ENCODE measurements around the gene BCAS4. TPM values are rescaled to one million over a fixed set of nuclear protein-coding genes. Genes with fewer than 3 reads are reported as not detected.
A peak's percentile ranks its signal among the peaks of the same experiment; 100 is the strongest.

The BCAS4 gene
- total and polyA plus RNA-seq, 3 experiments from 2014 or later, result 23.3 to 29.3 (median 25.0) TPM

GRCh38 chr20:50848341-50848808, 53.5 kb downstream of the BCAS4 start:
- H3K4me3 Mint-ChIP-seq, result peak overlapping the region in 1 of 7 donors; percentile 62
- no peaks in the 10 kb centered on the region for H3K27me3 Mint-ChIP-seq
- H3K4me3 ChIP-seq (ENCODE audit: low read length), result no peak overlapping the region
- peak overlapping the region in 2 of 8 donors; percentile 51 to 87 for H3K27ac Mint-ChIP-seq
- peaks cover 0 to 44% (median 3%) of the 10 kb centered on the region in 3 donors for H3K36me3 Mint-ChIP-seq
- ChIA-PET CTCF (interaction anchor here (0.7 kb wide), 1 partner anchor 64 kb away, joined by 3 read pairs; no protein-coding TSS in a partner anchor), POLR2A (interaction anchor here (0.7 kb wide), 1 partner anchor 30 kb away, joined by 3 read pairs; no protein-coding TSS in a partner anchor)
- H3K9me3 Mint-ChIP-seq, result no peaks in the 10 kb centered on the region
- no peaks in the 10 kb centered on the region for H3K4me1 ChIP-seq (ENCODE audit: insufficient read depth, low read length)
- peaks cover 14 to 55% (median 14%) of the 10 kb centered on the region in 3 donors for H3K4me1 Mint-ChIP-seq
- DNase-seq, result no peak
- peaks cover 8% of the 10 kb centered on the region for H3K36me3 ChIP-seq (ENCODE audit: insufficient read depth, low read length)
- no peaks in the 10 kb centered on the region for H3K27me3 ChIP-seq (ENCODE audit: insufficient read depth, low read length, poor library complexity, severe bottlenecking)
- H3K9me3 ChIP-seq (ENCODE audit: low read length), result no peaks in the 10 kb centered on the region
- no peak overlapping the region for H3K27ac ChIP-seq (ENCODE audit: low read depth, low read length)

GRCh38 chr20:50848846-50849673, 54.2 kb downstream of the BCAS4 start:
- Mint-ChIP-seq H3K9me3 (no peaks in the 10 kb centered on the region), H3K4me1 (peaks cover 14 to 49% (median 14%) of the 10 kb centered on the region in 3 donors), H3K27ac (peak overlapping the region in 4 of 8 donors; percentile 26 to 54 (median 39)), H3K36me3 (peaks cover 0 to 38% (median 3%) of the 10 kb centered on the region in 3 donors), H3K4me3 (peak overlapping the region in 1 of 7 donors; percentile 7), H3K27me3 (no peaks in the 10 kb centered on the region)
- DNase-seq, result no peak
- no peaks in the 10 kb centered on the region for H3K9me3 ChIP-seq (ENCODE audit: low read length)
- no peak overlapping the region for H3K4me3 ChIP-seq (ENCODE audit: low read length)
- ChIA-PET CTCF (interaction anchor here (0.7 kb wide), 1 partner anchor 65 kb away, joined by 3 read pairs; no protein-coding TSS in a partner anchor), POLR2A (interaction anchor here (0.7 kb wide), 1 partner anchor 30 kb away, joined by 3 read pairs; no protein-coding TSS in a partner anchor)
- no peaks in the 10 kb centered on the region for H3K4me1 ChIP-seq (ENCODE audit: insufficient read depth, low read length)
- peaks cover under 1% of the 10 kb centered on the region for H3K36me3 ChIP-seq (ENCODE audit: insufficient read depth, low read length)
- no peaks in the 10 kb centered on the region for H3K27me3 ChIP-seq (ENCODE audit: insufficient read depth, low read length, poor library complexity, severe bottlenecking)
- H3K27ac ChIP-seq (ENCODE audit: low read depth, low read length), result no peak overlapping the region

DNA sequence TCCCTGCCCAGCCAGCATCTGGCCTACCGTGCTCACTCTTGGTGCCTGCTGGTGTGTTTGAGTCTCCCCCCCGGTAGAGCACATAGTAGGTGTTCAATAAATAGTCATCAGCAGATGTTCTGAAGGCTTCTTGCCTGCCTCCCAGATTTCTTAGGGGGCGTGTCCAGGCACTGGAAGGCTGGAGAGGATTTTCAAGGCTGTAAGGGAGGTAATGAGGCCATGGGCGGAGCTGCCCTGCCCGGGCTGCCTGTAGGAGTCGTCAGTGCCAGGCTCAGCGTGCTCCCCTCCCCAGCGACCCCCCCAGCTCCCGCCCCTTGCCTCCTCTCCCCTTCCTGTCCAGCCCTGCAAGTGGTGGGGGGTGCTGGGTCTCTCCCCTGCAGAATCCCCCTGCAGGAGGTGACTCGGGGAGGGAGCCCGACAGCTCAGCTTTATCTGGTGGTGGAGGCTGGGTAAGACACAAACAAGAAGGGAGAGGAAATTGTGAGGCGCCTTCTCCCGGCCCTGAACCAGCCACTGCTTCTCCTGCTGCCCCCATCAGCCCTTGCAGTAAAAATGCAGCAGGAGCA, 55.9 kb downstream of the BCAS4 start:
- ChIA-PET POLR2A (interaction anchor here (1.1 kb wide), 1 partner anchor 79 kb away, joined by 7 read pairs; no protein-coding TSS in a partner anchor), CTCF (no interaction called here)
- Mint-ChIP-seq H3K27me3 (no peaks in the 10 kb centered on the region), H3K36me3 (peaks cover 0 to 43% (median 3%) of the 10 kb centered on the region in 3 donors), H3K4me1 (peaks cover 4 to 42% (median 6%) of the 10 kb centered on the region in 3 donors), H3K9me3 (no peaks in the 10 kb centered on the region), H3K4me3 (peak overlapping the region in 1 of 7 donors; percentile 23), H3K27ac (peak overlapping the region in 2 of 8 donors; percentile 5 to 85)
- no peaks in the 10 kb centered on the region for H3K27me3 ChIP-seq (ENCODE audit: insufficient read depth, low read length, poor library complexity, severe bottlenecking)
- no peaks in the 10 kb centered on the region for H3K36me3 ChIP-seq (ENCODE audit: insufficient read depth, low read length)
- no peaks in the 10 kb centered on the region for H3K4me1 ChIP-seq (ENCODE audit: insufficient read depth, low read length)
- H3K4me3 ChIP-seq (ENCODE audit: low read length), result no peak overlapping the region
- no peak overlapping the region for H3K27ac ChIP-seq (ENCODE audit: low read depth, low read length)
- H3K9me3 ChIP-seq (ENCODE audit: low read length), result no peaks in the 10 kb centered on the region
- no peak for DNase-seq

DNA sequence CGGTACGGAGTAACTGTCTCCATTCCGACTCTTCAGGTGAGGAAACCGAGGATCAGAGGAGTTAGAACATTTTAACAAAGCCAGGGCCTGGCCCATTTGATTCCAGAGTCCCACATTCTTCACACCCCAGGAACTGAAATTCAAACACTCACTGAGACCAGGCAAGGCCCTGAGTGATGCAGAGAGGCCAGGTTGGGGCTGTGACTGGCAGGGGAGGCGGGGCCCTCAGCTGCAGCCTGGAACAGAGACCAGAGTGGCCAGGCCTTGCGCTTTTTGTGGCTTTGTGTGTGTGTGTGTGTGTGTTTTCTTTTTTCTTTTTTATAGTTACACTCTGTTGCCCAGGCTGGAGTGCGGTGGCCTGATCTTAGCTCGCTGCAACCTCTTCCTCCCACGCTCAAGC, 57.2 kb downstream of the BCAS4 start:
- Histone ChIP-seq H3K4me1 (ENCODE audit: insufficient read depth, low read length) (no peaks in the 10 kb centered on the region), H3K27me3 (ENCODE audit: insufficient read depth, low read length, poor library complexity, severe bottlenecking) (no peaks in the 10 kb centered on the region), H3K9me3 (ENCODE audit: low read length) (no peaks in the 10 kb centered on the region), H3K36me3 (ENCODE audit: insufficient read depth, low read length) (no peaks in the 10 kb centered on the region), H3K27ac (ENCODE audit: low read depth, low read length) (no peak overlapping the region), H3K4me3 (ENCODE audit: low read length) (no peak overlapping the region)
- CTCF ChIA-PET, result no interaction called here
- no peak overlapping the region for H3K4me3 Mint-ChIP-seq
- DNase-seq, result no peak
- POLR2A ChIA-PET, result no interaction called here
- peak overlapping the region in 2 of 8 donors; percentile 15 to 82 for H3K27ac Mint-ChIP-seq
- H3K9me3 Mint-ChIP-seq, result no peaks in the 10 kb centered on the region
- peaks cover 4 to 42% (median 4%) of the 10 kb centered on the region in 3 donors for H3K4me1 Mint-ChIP-seq
- H3K27me3 Mint-ChIP-seq, result no peaks in the 10 kb centered on the region
- H3K36me3 Mint-ChIP-seq, result peaks cover 0 to 48% (median 2%) of the 10 kb centered on the region in 3 donors

DNA sequence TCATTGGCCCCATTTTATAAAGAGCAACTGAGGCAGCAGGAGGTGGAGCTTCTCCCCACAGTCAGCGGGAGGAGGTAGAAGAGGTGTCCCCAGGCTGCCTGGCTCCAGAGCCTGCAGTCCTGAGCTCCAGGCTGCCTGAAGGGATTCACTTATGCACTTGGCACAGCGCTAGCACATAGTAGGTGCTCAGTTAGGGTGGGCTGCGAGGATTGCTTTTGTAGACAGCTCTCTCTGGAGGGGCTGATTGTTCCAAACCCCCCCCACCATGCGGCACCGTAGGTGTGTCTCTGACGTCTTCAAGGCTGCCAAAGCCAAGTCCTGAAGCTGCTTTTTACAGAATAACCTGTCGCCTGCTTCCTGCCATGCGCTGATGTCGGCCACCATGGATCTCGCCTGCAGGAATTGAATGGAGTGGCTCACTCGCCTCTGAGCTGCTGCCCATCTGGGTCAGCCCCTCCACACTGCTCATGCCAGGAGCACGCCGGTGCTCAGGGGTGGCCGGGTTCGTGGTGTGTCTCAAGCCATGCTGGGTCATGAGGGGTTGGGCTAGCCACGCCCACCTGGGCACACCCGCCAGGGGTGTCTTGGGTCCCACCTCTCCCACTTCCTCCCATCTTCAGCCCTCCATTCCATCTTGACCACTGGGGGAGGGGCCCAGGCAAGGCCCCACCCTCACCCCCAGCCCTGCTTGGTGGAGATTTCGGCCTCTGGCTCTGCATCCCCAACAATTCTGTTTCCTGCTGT, 59.8 kb downstream of the BCAS4 start:
- H3K9me3 ChIP-seq (ENCODE audit: low read length), result no peaks in the 10 kb centered on the region
- H3K4me3 ChIP-seq (ENCODE audit: low read length), result no peak overlapping the region
- Mint-ChIP-seq H3K9me3 (no peaks in the 10 kb centered on the region), H3K27ac (peak overlapping the region in 1 of 8 donors; percentile 70), H3K36me3 (peaks cover 0 to 41% (median 0%) of the 10 kb centered on the region in 3 donors), H3K27me3 (no peaks in the 10 kb centered on the region), H3K4me1 (peaks cover 4 to 24% (median 4%) of the 10 kb centered on the region in 3 donors), H3K4me3 (no peak overlapping the region)
- H3K27ac ChIP-seq (ENCODE audit: low read depth, low read length), result no peak overlapping the region
- H3K4me1 ChIP-seq (ENCODE audit: insufficient read depth, low read length), result no peaks in the 10 kb centered on the region
- no peaks in the 10 kb centered on the region for H3K36me3 ChIP-seq (ENCODE audit: insufficient read depth, low read length)
- ChIA-PET POLR2A (no interaction called here), CTCF (interaction anchor here (0.6 to 0.7 kb wide), 2 partner anchors 64 to 104 kb away, joined by 3 read pairs; partner anchors contain the start of genes DPM1 and MOCS3)
- no peaks in the 10 kb centered on the region for H3K27me3 ChIP-seq (ENCODE audit: insufficient read depth, low read length, poor library complexity, severe bottlenecking)
- DNase-seq, result no peak

- ChIA-PET CTCF (no interaction called here), POLR2A (no interaction called here)
- no peak overlapping the region for H3K4me3 ChIP-seq (ENCODE audit: low read length)
- Mint-ChIP-seq H3K27me3 (no peaks in the 10 kb centered on the region), H3K4me3 (no peak overlapping the region), H3K9me3 (no peaks in the 10 kb centered on the region), H3K36me3 (peaks cover 0 to 43% (median 3%) of the 10 kb centered on the region in 3 donors), H3K27ac (peak overlapping the region in 3 of 8 donors; percentile 31 to 43 (median 39)), H3K4me1 (peaks cover 0 to 15% (median 2%) of the 10 kb centered on the region in 3 donors)
- no peaks in the 10 kb centered on the region for H3K4me1 ChIP-seq (ENCODE audit: insufficient read depth, low read length)
- no peak for DNase-seq
- no peaks in the 10 kb centered on the region for H3K36me3 ChIP-seq (ENCODE audit: insufficient read depth, low read length)
- H3K27ac ChIP-seq (ENCODE audit: low read depth, low read length), result no peak overlapping the region
- H3K9me3 ChIP-seq (ENCODE audit: low read length), result no peaks in the 10 kb centered on the region
- H3K27me3 ChIP-seq (ENCODE audit: insufficient read depth, low read length, poor library complexity, severe bottlenecking), result no peaks in the 10 kb centered on the region
Observed at GRCh38 chr20:50855498-50856474, 60.9 kb downstream of the BCAS4 start.

GRCh38 chr20:50856475-50857041, 61.7 kb downstream of the BCAS4 start:
- no peak for DNase-seq
- H3K27ac ChIP-seq (ENCODE audit: low read depth, low read length), result no peak overlapping the region
- no peaks in the 10 kb centered on the region for H3K36me3 ChIP-seq (ENCODE audit: insufficient read depth, low read length)
- ChIA-PET CTCF (no interaction called here), POLR2A (no interaction called here)
- no peak overlapping the region for H3K4me3 ChIP-seq (ENCODE audit: low read length)
- peaks cover 0 to 43% (median 3%) of the 10 kb centered on the region in 3 donors for H3K36me3 Mint-ChIP-seq
- no peaks in the 10 kb centered on the region for H3K27me3 ChIP-seq (ENCODE audit: insufficient read depth, low read length, poor library complexity, severe bottlenecking)
- no peak overlapping the region for H3K4me3 Mint-ChIP-seq
- H3K4me1 Mint-ChIP-seq, result peaks cover 0 to 9% (median 2%) of the 10 kb centered on the region in 3 donors
- no peaks in the 10 kb centered on the region for H3K9me3 Mint-ChIP-seq
- H3K4me1 ChIP-seq (ENCODE audit: insufficient read depth, low read length), result no peaks in the 10 kb centered on the region
- no peaks in the 10 kb centered on the region for H3K27me3 Mint-ChIP-seq
- no peaks in the 10 kb centered on the region for H3K9me3 ChIP-seq (ENCODE audit: low read length)
- H3K27ac Mint-ChIP-seq, result no peak overlapping the region

All from CD8-positive, alpha-beta memory T cell (primary cell).